K562 (cell line): Measurements from ENCODE around the gene ADD1. TPM values are rescaled to one million over a fixed set of nuclear protein-coding genes. Genes with fewer than 3 reads are reported as not detected.
A peak's percentile ranks its signal among the peaks of the same experiment; 100 is the strongest.

ENCODE experiments used
- CC2D1A ChIP-seq: fragments of 450-650 bp; IDR thresholded peaks from 2 replicates; pipeline ENCODE4 v1.6.1; 2017; ENCODE audit warnings: mild to moderate bottlenecking
- E2F4 ChIP-seq: sonication (generic); formaldehyde crosslinking; IDR thresholded peaks from 2 replicates; pipeline ENCODE4 v1.8.0; 2022; ENCODE audit warnings: mild to moderate bottlenecking, low read depth, missing genetic modification reagents
- FOXA3 ChIP-seq, 2 experiments: fragments of 450-650 bp in 1 of 2; sonication (generic) in 1 of 2; formaldehyde crosslinking; IDR thresholded peaks in 1 of 2; conservative IDR thresholded peaks in 1 of 2; 2 replicates each; pipeline versions ENCODE4 v1.4.0 to v1.8.0; 2020 to 2022; ENCODE audit warnings: mild to moderate bottlenecking in 2 of 2, missing genetic modification reagents in 1 of 2
- GATA2 ChIP-seq: sonication (generic); formaldehyde crosslinking; IDR thresholded peaks from 2 replicates; pipeline ENCODE4 v1.4.0; 2020; ENCODE audit warnings: mild to moderate bottlenecking, missing genetic modification reagents
- HES1 ChIP-seq: fragments of 450-650 bp; IDR thresholded peaks from 2 replicates; pipeline ENCODE4 v1.6.1; 2016; ENCODE audit warnings: low read depth, mild to moderate bottlenecking, moderate library complexity
- MXI1 ChIP-seq: IDR thresholded peaks from 2 replicates; pipeline ENCODE4 v1.6.1; 2011; ENCODE audit warnings: low read depth, mild to moderate bottlenecking, improper control_type of control experiment, low read length
- STAG1 ChIP-seq: sonication (generic); formaldehyde crosslinking; IDR thresholded peaks from 2 replicates; pipeline ENCODE4 v1.5.0; 2020; ENCODE audit warnings: missing genetic modification reagents, borderline replicate concordance
- THAP12 ChIP-seq: fragments of 250-450 bp; sonication (Bioruptor Pico); IDR thresholded peaks from 2 replicates; pipeline ENCODE4 v1.9.0; 2021; ENCODE audit warnings: mild to moderate bottlenecking, inconsistent platforms
- ZNF507 ChIP-seq: conservative IDR thresholded peaks from 2 replicates; pipeline ENCODE4 v1.6.1; 2017; ENCODE audit warnings: missing genetic modification characterization, missing compliant biosample characterization
- ZNF511 ChIP-seq: sonication (generic); formaldehyde crosslinking; IDR thresholded peaks from 2 replicates; pipeline ENCODE4 v1.8.0; 2022; ENCODE audit warnings: mild to moderate bottlenecking, missing genetic modification reagents
- polyA plus RNA-seq, 8 experiments: library from polyadenylated mRNA; depleted of rRNA in 4 of 8; stranded (reverse) in 5 of 8; unstranded in 3 of 8; fragments of >200 nt; fragmentation: Nextera tagmentation in 2 of 8; fragmentation: Illumina TruSeq in 1 of 8; extraction: Ambion mirVana in 2 of 8; extraction: Trizol in 1 of 8; gene quantifications; 2 replicates each; pipeline versions ENCODE4 v1.2.1 to v1.2.3, GENCODE V29; 2011 to 2014; ENCODE audit warnings: inconsistent platforms in 1 of 8, missing spikeins in 1 of 8
- total RNA-seq, 7 experiments: library from RNA; depleted of rRNA in 6 of 7; stranded (reverse); fragments of >200 nt in 6 of 7; fragmentation: Illumina TruSeq in 2 of 7; extraction: Trizol in 2 of 7; gene quantifications; 2 replicates each; pipeline versions ENCODE4 v1.2.1 to v1.2.3, GENCODE V29; 2011 to 2021; ENCODE audit warnings: low replicate concordance in 1 of 7

ADD1 gene
- total and polyA plus RNA-seq, 9 of the 15 experiments (the other 6 are each of a cell fraction or from before 2014, with no cell fraction given), result 17.5 to 153 (median 74.0) TPM

- TF ChIP-seq GATA2 (CRISPR knock-in tag) (no peak), FOXA3 (CRISPR knock-in tag; conservative IDR thresholded peaks at IDR 0.05 in 1 of 2, IDR thresholded peaks at IDR 0.05 in 1 of 2) (peak; percentile 65 to 93; a peak in 3 of 4 replicates), MXI1 (peak; percentile 80), CC2D1A (no peak), E2F4 (CRISPR knock-in tag) (peak; percentile 48; the same call in 1 of the 2 replicates), THAP12 (CRISPR knock-in tag) (0 out of 2 replicates have a peak, but pooled peaks have one; percentile 17), ZNF507 (tag) (no peak), HES1 (no peak), ZNF511 (CRISPR knock-in tag) (peak; percentile 88; the same call in 1 of the 2 replicates), STAG1 (CRISPR knock-in tag) (peak; percentile 31; the same call in 1 of the 2 replicates)
Measured at GRCh38 chr4:2963175-2963965, 119.7 kb downstream of the ADD1 start, which contains the start of the genes GRK4 and NOP14 (continued).
